Measurements from ENCODE around the gene HRCT1. TPM values are rescaled to one million over a fixed set of nuclear protein-coding genes. Genes with fewer than 3 reads are reported as not detected.

HRCT1 gene
- total RNA-seq, 2 experiments from 2014 or later, result not detected

- DNase-seq (no peak), ATAC-seq (ENCODE audit: poor library complexity) (no peak)
- H3K4me3 Mint-ChIP-seq, result no peak overlapping the region
- no peaks in the 10 kb centered on the region for H3K4me1 ChIP-seq (ENCODE audit: insufficient read depth, low read length)
- H3K27me3 ChIP-seq (ENCODE audit: control insufficient read depth in 1 of 2, insufficient read depth in 2 of 2, low read length in 2 of 2), result no peaks in the 10 kb centered on the region
- peaks cover 2% of the 10 kb centered on the region for H3K4me1 Mint-ChIP-seq (ENCODE audit: low read depth)
- H3K4me3 ChIP-seq (ENCODE audit: low read length), result no peak overlapping the region
- H3K27ac ChIP-seq (ENCODE audit: low read depth in 1 of 2, low read length in 2 of 2), result no peak overlapping the region
- H3K9me3 ChIP-seq (ENCODE audit: control insufficient read depth in 1 of 2, insufficient read depth in 1 of 2, low read length in 2 of 2), result no peaks in the 10 kb centered on the region
- POLR2A ChIA-PET, result no interaction called here
- CTCF ChIA-PET, result no interaction called here
- no peaks in the 10 kb centered on the region for H3K36me3 Mint-ChIP-seq (ENCODE audit: low read depth)
- H3K36me3 ChIP-seq (ENCODE audit: insufficient read depth, low read length), result no peaks in the 10 kb centered on the region
- no peak overlapping the region for H3K27ac Mint-ChIP-seq
- intact Hi-C loops (cut with DNase I, micrococcal nuclease), result no loop called here
- no peak for TF ChIP-seq CTCF (IDR thresholded peaks at IDR 0.05)
- no peaks in the 10 kb centered on the region for H3K9me3 Mint-ChIP-seq
- no peaks in the 10 kb centered on the region for H3K27me3 Mint-ChIP-seq
These were observed 18.1 kb downstream of the HRCT1 start for GRCh38 chr9:35923927-35924763.

GRCh38 chr9:35928591-35929452, 22.8 kb downstream of the HRCT1 start:
- ChIA-PET CTCF (no interaction called here), POLR2A (no interaction called here)

GRCh38 chr9:35929453-35929718, 23.4 kb downstream of the HRCT1 start:
- CTCF ChIA-PET, result no interaction called here

More at GRCh38 chr9:35928591-35929452, 22.8 kb downstream of the HRCT1 start:
- H3K4me1 ChIP-seq (ENCODE audit: insufficient read depth, low read length), result peaks cover 3% of the 10 kb centered on the region
- no peaks in the 10 kb centered on the region for H3K9me3 ChIP-seq (ENCODE audit: control insufficient read depth in 1 of 2, insufficient read depth in 1 of 2, low read length in 2 of 2)
- no peak for ATAC-seq (ENCODE audit: poor library complexity)
- intact Hi-C loops (cut with DNase I, micrococcal nuclease), result no loop called here
- H3K27me3 Mint-ChIP-seq, result no peaks in the 10 kb centered on the region
- no peak overlapping the region for H3K4me3 ChIP-seq (ENCODE audit: low read length)
- TF ChIP-seq CTCF (IDR thresholded peaks at IDR 0.05), result no peak
- H3K27ac ChIP-seq (ENCODE audit: low read depth in 1 of 2, low read length in 2 of 2), result no peak overlapping the region
- H3K27me3 ChIP-seq (ENCODE audit: control insufficient read depth in 1 of 2, insufficient read depth in 2 of 2, low read length in 2 of 2), result no peaks in the 10 kb centered on the region
- no peaks in the 10 kb centered on the region for H3K9me3 Mint-ChIP-seq
- no peaks in the 10 kb centered on the region for H3K36me3 ChIP-seq (ENCODE audit: insufficient read depth, low read length)
- no peak overlapping the region for H3K27ac Mint-ChIP-seq
- no peak overlapping the region for H3K4me3 Mint-ChIP-seq
- DNase-seq, result no peak
- H3K4me1 Mint-ChIP-seq (ENCODE audit: low read depth), result peaks cover 26% of the 10 kb centered on the region
- H3K36me3 Mint-ChIP-seq (ENCODE audit: low read depth), result no peaks in the 10 kb centered on the region

More at GRCh38 chr9:35929453-35929718, 23.4 kb downstream of the HRCT1 start:
- Histone ChIP-seq H3K36me3 (ENCODE audit: insufficient read depth, low read length) (no peaks in the 10 kb centered on the region), H3K9me3 (ENCODE audit: control insufficient read depth in 1 of 2, insufficient read depth in 1 of 2, low read length in 2 of 2) (no peaks in the 10 kb centered on the region), H3K27ac (ENCODE audit: low read depth in 1 of 2, low read length in 2 of 2) (no peak overlapping the region), H3K4me1 (ENCODE audit: insufficient read depth, low read length) (peaks cover 3% of the 10 kb centered on the region), H3K4me3 (ENCODE audit: low read length) (no peak overlapping the region), H3K27me3 (ENCODE audit: control insufficient read depth in 1 of 2, insufficient read depth in 2 of 2, low read length in 2 of 2) (no peaks in the 10 kb centered on the region)
- H3K36me3 Mint-ChIP-seq (ENCODE audit: low read depth), result no peaks in the 10 kb centered on the region
- no peak for ATAC-seq (ENCODE audit: poor library complexity)
- no peaks in the 10 kb centered on the region for H3K9me3 Mint-ChIP-seq
- intact Hi-C loops (cut with DNase I, micrococcal nuclease), result no loop called here
- no peak for TF ChIP-seq CTCF (IDR thresholded peaks at IDR 0.05)
- POLR2A ChIA-PET, result no interaction called here
- H3K27ac Mint-ChIP-seq, result no peak overlapping the region
- peaks cover 27% of the 10 kb centered on the region for H3K4me1 Mint-ChIP-seq (ENCODE audit: low read depth)
- no peak for DNase-seq
- H3K4me3 Mint-ChIP-seq, result no peak overlapping the region
- no peaks in the 10 kb centered on the region for H3K27me3 Mint-ChIP-seq
